Prostate gland (tissue), 2 donors: ENCODE data around the gene FHL2. TPM values are rescaled to one million over a fixed set of nuclear protein-coding genes. Genes with fewer than 3 reads are reported as not detected.

ENCODE experiments used
- DNase-seq: peaks from one replicate; pipeline ENCODE4 v3.0.0-alpha.2; 2019; ENCODE audit warnings: low spot score
- H3K27ac ChIP-seq, 2 donors: fragments of 200-600 bp; sonication (generic); 2 replicates each; pipeline ENCODE4 v1.5.1; 2017 to 2019
- H3K27me3 ChIP-seq: fragments of 200-600 bp; sonication (generic); replicated peaks from 2 replicates; pipeline ENCODE4 v1.5.1; 2019; ENCODE audit not compliant: insufficient read depth
- H3K36me3 ChIP-seq, 2 donors: fragments of 200-600 bp; sonication (generic); 1 replicate in 1 of 2; 2 replicates in 1 of 2; pipeline versions ENCODE4 v1.5.1 to v1.8.1; 2017 to 2019
- H3K4me1 ChIP-seq: fragments of 200-600 bp; sonication (generic); replicated peaks from 2 replicates; pipeline ENCODE4 v1.5.1; 2019
- H3K4me3 ChIP-seq, 2 donors: fragments of 200-600 bp; sonication (generic); 2 replicates each; pipeline ENCODE4 v1.5.1; 2017 to 2019
- H3K9me3 ChIP-seq: fragments of 200-600 bp; sonication (generic); 2 replicates; pipeline ENCODE4 v1.5.1; 2017
- POLR2A ChIP-seq: fragments of 450-650 bp; IDR thresholded peaks from one replicate; pipeline ENCODE4 v1.6.1; 2016; ENCODE audit warnings: antibody characterized with exemption, mild to moderate bottlenecking
- POLR2AphosphoS5 ChIP-seq: sonication (generic); formaldehyde crosslinking; IDR thresholded peaks from one replicate; pipeline ENCODE4 v1.6.1; 2017; ENCODE audit warnings: antibody characterized with exemption
- WGBS: methylation state at CpG from one replicate; pipeline ENCODE4 v1.1.5; 2018; 5-methylcytosine and 5-hydroxymethylcytosine counted together
- intact Hi-C: fragments of 100-400 bp; cut with DNase I; formaldehyde crosslinking; loops from one replicate; pipeline ENCODE4 v1.14.2; 2022
- total RNA-seq, 2 donors: library from RNA; depleted of rRNA; stranded (reverse); fragments of >200 nt; gene quantifications; one replicate each; pipeline ENCODE4 v1.1.0, GENCODE V29; 2016
- TF ChIP-seq, protein P1 (sequence below), 4 experiments: fragments of 200-600 bp in 2 of 4; fragments of 450-650 bp in 2 of 4; sonication (generic) in 2 of 4; IDR thresholded peaks; 1 replicate in 3 of 4; 2 replicates in 1 of 4; pipeline ENCODE4 v1.5.1; 2016 to 2019; ENCODE audit warnings: antibody characterized with exemption in 4 of 4, mild to moderate bottlenecking in 2 of 4, moderate library complexity in 2 of 4

FHL2 gene
- total RNA-seq, 2 donors from 2014 or later: 132 to 250 TPM

DNA sequence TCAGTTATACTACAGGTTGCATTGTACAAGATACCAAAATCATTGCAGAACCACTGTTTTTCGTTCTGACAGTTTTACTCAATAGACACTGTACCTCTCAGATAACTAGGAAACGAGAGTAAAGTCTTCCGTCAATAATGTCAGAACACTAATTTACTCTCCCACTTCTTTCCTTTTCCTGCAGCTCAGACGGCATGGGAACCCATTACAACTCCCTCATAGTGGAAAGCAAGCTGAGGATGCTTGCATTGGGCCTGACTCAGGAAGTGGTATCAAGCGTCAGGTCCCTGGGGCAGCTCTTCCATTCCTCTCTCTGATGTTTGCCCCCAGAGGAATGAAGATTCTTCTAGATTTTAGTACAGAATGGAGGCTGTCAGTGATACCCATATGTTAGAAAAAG, 23.9 kb upstream of the FHL2 start:
- Histone ChIP-seq H3K4me3 (no peak overlapping the region), H3K36me3 (no peaks in the 10 kb centered on the region), H3K4me1 (peaks cover 2% of the 10 kb centered on the region), H3K27me3 (no peaks in the 10 kb centered on the region), H3K9me3 (no peaks in the 10 kb centered on the region), H3K27ac (no peak overlapping the region)
- 85% methylated on average over 5 of the region's 5 CpGs for WGBS
- no peak for DNase-seq
- intact Hi-C loops: no loop called here
- no peak for TF ChIP-seq POLR2AphosphoS5
- TF ChIP-seq, protein P1, sequence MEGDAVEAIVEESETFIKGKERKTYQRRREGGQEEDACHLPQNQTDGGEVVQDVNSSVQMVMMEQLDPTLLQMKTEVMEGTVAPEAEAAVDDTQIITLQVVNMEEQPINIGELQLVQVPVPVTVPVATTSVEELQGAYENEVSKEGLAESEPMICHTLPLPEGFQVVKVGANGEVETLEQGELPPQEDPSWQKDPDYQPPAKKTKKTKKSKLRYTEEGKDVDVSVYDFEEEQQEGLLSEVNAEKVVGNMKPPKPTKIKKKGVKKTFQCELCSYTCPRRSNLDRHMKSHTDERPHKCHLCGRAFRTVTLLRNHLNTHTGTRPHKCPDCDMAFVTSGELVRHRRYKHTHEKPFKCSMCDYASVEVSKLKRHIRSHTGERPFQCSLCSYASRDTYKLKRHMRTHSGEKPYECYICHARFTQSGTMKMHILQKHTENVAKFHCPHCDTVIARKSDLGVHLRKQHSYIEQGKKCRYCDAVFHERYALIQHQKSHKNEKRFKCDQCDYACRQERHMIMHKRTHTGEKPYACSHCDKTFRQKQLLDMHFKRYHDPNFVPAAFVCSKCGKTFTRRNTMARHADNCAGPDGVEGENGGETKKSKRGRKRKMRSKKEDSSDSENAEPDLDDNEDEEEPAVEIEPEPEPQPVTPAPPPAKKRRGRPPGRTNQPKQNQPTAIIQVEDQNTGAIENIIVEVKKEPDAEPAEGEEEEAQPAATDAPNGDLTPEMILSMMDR (IDR thresholded peaks at IDR 0.05): no peak
- no peak for TF ChIP-seq POLR2A

DNA sequence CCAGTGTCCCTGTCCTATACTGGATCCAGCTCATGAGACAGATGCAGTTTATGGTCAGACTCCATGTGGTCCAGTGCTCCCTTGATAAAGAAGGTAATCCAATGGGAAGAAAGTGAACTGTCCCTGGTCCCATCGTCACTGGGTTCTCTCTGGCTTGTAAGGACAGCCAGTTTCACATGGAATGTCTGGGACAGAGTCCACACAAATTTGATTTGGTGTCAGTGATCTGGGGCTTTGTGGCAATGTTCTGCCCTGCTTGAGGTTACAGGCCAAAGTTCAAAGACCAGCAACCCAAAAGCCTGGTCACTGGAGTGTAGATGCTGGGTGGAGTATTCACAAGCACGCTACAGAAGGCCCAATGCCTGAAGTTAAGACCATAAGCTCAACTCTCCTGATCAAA, 22.2 kb upstream of the FHL2 start:
- intact Hi-C loops: no loop called here

DNA sequence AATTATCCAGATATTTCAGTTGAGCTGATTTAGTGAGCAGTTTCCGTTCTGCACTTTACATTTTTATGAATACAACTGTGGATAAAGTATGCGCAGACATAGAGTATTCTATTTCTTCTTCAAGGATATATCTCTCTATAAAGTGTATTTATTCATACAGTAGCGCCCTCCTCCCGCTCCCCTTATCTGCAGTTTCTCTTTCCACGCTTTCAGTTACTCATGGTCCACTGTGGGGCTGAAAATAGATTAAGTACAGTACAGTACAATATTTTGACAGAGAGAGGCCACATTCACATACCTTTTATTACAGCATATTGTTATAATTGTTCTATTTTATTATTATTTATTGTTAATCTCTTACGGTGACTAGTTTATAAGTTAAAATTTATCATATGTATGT, 19.7 kb upstream of the FHL2 start:
- H3K4me1 ChIP-seq: no peaks in the 10 kb centered on the region
- no peak for DNase-seq
- intact Hi-C loops: no loop called here
- H3K9me3 ChIP-seq: no peaks in the 10 kb centered on the region
- no peaks in the 10 kb centered on the region for H3K36me3 ChIP-seq
- WGBS: 98% methylated on average over 6 of the region's 6 CpGs
- H3K4me3 ChIP-seq: no peak overlapping the region
- H3K27ac ChIP-seq: no peak overlapping the region
- TF ChIP-seq POLR2A (no peak), POLR2AphosphoS5 (no peak)
- TF ChIP-seq, protein P1 (IDR thresholded peaks at IDR 0.05): no peak
- H3K27me3 ChIP-seq: no peaks in the 10 kb centered on the region

More for the DNA sequence above, 22.2 kb upstream of the FHL2 start:
- H3K36me3 ChIP-seq: no peaks in the 10 kb centered on the region
- H3K4me1 ChIP-seq: no peaks in the 10 kb centered on the region
- no peaks in the 10 kb centered on the region for H3K9me3 ChIP-seq
- TF ChIP-seq, protein P1 (IDR thresholded peaks at IDR 0.05): no peak
- TF ChIP-seq POLR2A: no peak
- no peaks in the 10 kb centered on the region for H3K27me3 ChIP-seq
- H3K27ac ChIP-seq: no peak overlapping the region
- 90% methylated on average over 2 of the region's 2 CpGs for WGBS
- DNase-seq: no peak
- no peak overlapping the region for H3K4me3 ChIP-seq

DNA sequence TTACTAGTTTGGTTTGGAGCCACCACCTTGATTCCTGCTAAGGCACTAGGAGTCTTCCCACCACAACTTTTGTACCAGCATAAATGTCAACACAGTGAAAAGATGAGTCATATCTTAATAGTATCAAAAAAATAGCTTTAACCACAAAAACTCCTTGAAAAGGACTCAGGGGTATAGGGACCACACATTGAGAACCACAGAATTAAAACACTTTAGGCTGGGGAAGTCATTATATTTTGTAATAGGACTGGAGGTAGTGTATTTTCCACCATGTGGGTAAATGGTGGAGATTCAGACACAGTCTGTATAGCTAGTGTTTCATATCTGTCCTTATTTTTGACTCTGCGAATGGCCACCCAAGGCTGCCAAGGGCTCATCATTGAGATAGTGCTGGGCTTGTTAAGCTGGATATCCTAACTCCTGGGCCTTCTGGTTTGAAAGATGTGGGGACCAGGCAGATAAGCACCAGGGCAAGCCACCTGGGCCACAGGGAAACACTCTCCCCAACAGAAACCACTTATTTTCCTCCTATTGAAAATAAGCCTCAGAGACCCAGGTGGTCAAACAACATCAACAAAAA, 19.1 kb upstream of the FHL2 start:
- WGBS: 100% methylated on average over 1 of the region's 1 CpG

DNA sequence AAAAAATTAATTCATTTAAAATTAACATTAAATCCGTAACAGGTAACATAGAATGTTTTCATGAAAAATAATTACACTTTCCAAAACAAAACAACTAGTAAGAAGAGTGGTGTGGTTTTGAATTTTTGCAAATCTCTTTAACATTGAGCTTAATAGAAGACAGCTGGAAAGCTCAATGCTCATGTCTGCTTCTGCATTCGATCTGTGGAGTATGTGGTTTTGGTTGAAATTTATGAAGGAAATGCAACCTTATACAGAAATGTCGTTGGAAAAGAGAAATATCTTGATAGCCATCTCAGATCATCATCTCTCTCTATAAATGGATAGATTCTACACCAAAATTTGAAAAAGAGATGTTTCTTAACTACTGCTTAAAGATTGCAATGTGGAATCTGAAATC, 17.3 kb upstream of the FHL2 start:
- Histone ChIP-seq H3K36me3 (no peaks in the 10 kb centered on the region), H3K27me3 (no peaks in the 10 kb centered on the region), H3K27ac (no peak overlapping the region), H3K4me3 (no peak overlapping the region), H3K9me3 (no peaks in the 10 kb centered on the region), H3K4me1 (no peaks in the 10 kb centered on the region)
- intact Hi-C loops: no loop called here
- TF ChIP-seq, protein P1 (IDR thresholded peaks at IDR 0.05): no peak
- TF ChIP-seq POLR2A: no peak
- 63% methylated on average over 3 of the region's 3 CpGs for WGBS
- DNase-seq: no peak

More for the DNA sequence above, 19.1 kb upstream of the FHL2 start:
- Histone ChIP-seq H3K9me3 (no peaks in the 10 kb centered on the region), H3K4me1 (no peaks in the 10 kb centered on the region), H3K27ac (no peak overlapping the region), H3K27me3 (no peaks in the 10 kb centered on the region), H3K4me3 (no peak overlapping the region), H3K36me3 (no peaks in the 10 kb centered on the region)
- DNase-seq: no peak
- no peak for TF ChIP-seq POLR2A
- TF ChIP-seq POLR2AphosphoS5: no peak
- TF ChIP-seq, protein P1 (IDR thresholded peaks at IDR 0.05): no peak
- intact Hi-C loops: no loop called here
